GM12892 (cell line): Measurements from ENCODE around the gene IRAK3.

Source experiments
- POLR2A ChIP-seq: IDR thresholded peaks from 2 replicates; pipeline ENCODE4 v1.6.1; 2011; ENCODE audit warnings: low read depth, low read length, control low read depth
- POLR2AphosphoS5 ChIP-seq: IDR thresholded peaks from 2 replicates; pipeline ENCODE4 v1.6.1; 2011; ENCODE audit warnings: low read depth, low read length, control low read depth

- TF ChIP-seq POLR2AphosphoS5, result no peak
- no peak for TF ChIP-seq POLR2A
Observed at GRCh38 chr12:66297923-66298322, 108.9 kb downstream of the IRAK3 start.
